ENCODE data around the gene ATP10A. TPM values are rescaled to one million over a fixed set of nuclear protein-coding genes. Genes with fewer than 3 reads are reported as not detected.
"Not testable (repeated sequence)": the region's sequence is repeated elsewhere in the genome, so short reads cannot be mapped to it uniquely, and the experiment has no call there.

The ATP10A gene
- total RNA-seq, 2 donors from 2014 or later, result 15.5 to 15.8 TPM

DNA sequence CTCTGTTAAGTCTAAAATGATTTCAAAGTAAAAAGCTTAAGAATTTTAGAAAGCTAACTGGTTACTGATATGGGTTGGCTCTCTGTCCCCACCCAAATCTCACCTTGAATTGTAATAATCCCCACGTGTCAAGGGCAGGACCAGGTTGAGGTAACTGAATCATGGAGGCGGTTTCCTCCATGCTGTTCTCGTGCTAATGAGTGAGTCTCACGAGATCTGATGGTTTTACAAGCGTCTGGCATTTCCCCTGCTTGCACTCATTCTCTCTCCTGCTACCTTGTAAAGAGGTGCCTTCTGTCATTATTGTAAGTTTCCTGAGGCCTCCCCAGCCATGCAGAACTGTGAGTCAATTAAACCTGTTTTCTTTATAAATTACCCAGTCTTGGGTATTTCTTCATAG is 7.1 kb downstream of the ATP10A start:
- not testable (repeated sequence) for ATAC-seq (replicated peaks); H3K9me3 Mint-ChIP-seq; H3K27me3 Mint-ChIP-seq
- peak overlapping the region; percentile 34 for H3K27ac Mint-ChIP-seq
- H3K36me3 Mint-ChIP-seq (ENCODE audit: low read depth), result peaks cover 57% of the 10 kb centered on the region
- peak overlapping the region; percentile 61 for H3K4me3 Mint-ChIP-seq
- H3K4me1 Mint-ChIP-seq, result peaks cover 60% of the 10 kb centered on the region

DNA sequence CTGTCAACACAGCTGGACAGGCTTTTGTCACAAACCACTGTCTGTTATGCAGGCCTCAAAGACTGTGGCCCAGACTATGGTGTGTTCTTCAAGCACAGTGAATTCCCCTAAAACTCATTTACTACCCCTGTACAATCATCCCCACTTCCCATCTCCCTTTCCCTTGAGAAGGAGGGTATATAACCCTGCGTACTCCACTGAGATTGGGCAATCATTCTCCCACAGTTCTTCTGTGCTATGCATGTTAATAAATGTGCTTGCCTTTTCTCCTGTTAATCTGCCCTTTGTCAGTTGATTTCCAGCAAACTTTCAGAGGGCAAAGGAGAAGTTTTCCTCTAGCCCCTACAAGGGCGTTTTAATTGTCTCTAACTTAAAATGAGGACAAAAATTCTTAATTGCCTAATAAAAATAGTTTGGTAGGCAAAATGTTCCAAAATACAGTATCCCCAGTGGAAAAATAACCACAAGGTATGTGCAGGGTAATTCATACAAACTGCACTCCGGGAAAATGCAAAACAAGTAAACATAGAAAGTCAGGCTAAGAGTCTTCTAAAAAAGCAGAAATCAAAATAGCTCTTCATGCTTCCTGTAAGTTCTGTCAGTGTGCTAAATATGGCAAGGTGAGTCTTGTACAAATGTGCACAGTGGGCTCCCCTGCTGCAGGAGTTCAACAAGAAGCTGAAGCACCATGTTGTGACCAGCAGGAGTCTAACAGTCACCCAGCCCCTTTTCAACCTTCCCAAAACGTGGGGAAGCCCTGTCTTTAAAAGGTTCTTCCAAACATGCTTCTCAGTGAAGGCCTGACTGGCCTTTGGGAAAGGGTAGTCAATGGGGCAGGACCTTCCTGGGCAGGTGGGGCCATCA is 10.2 kb downstream of the ATP10A start:
- peaks cover 68% of the 10 kb centered on the region for H3K4me1 Mint-ChIP-seq
- ATAC-seq (replicated peaks), result no peak
- H3K27ac Mint-ChIP-seq, result peak overlapping the region; percentile 81
- H3K27me3 Mint-ChIP-seq, result no peaks in the 10 kb centered on the region
- no peaks in the 10 kb centered on the region for H3K9me3 Mint-ChIP-seq
- H3K36me3 Mint-ChIP-seq (ENCODE audit: low read depth), result peaks cover 54% of the 10 kb centered on the region
- H3K4me3 Mint-ChIP-seq, result peak overlapping the region; percentile 90

DNA sequence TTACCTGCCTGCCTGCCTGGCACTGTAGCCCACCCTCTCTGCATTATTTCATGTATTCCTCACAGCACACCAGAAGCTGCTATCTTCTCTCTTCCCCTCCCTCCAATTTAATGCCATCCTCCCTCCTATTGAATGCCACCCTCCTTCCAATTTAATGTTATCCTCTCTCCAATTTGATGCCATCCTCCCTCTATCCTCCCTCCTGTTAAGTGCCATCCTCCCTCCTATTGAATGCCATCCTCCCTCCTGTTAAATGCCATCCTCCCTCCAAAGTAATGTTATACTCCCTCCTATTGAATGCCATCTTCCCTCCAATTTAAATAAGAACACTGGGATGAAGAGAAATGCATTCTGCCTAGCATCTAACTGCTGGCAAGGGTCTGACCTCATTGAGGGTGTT is 11.1 kb downstream of the ATP10A start:
- peak overlapping the region; percentile 81 for H3K27ac Mint-ChIP-seq
- peaks cover 68% of the 10 kb centered on the region for H3K4me1 Mint-ChIP-seq
- no peaks in the 10 kb centered on the region for H3K9me3 Mint-ChIP-seq
- peak overlapping the region; percentile 90 for H3K4me3 Mint-ChIP-seq
- peaks cover 48% of the 10 kb centered on the region for H3K36me3 Mint-ChIP-seq (ENCODE audit: low read depth)
- H3K27me3 Mint-ChIP-seq, result no peaks in the 10 kb centered on the region
- no peak for ATAC-seq (replicated peaks)

DNA sequence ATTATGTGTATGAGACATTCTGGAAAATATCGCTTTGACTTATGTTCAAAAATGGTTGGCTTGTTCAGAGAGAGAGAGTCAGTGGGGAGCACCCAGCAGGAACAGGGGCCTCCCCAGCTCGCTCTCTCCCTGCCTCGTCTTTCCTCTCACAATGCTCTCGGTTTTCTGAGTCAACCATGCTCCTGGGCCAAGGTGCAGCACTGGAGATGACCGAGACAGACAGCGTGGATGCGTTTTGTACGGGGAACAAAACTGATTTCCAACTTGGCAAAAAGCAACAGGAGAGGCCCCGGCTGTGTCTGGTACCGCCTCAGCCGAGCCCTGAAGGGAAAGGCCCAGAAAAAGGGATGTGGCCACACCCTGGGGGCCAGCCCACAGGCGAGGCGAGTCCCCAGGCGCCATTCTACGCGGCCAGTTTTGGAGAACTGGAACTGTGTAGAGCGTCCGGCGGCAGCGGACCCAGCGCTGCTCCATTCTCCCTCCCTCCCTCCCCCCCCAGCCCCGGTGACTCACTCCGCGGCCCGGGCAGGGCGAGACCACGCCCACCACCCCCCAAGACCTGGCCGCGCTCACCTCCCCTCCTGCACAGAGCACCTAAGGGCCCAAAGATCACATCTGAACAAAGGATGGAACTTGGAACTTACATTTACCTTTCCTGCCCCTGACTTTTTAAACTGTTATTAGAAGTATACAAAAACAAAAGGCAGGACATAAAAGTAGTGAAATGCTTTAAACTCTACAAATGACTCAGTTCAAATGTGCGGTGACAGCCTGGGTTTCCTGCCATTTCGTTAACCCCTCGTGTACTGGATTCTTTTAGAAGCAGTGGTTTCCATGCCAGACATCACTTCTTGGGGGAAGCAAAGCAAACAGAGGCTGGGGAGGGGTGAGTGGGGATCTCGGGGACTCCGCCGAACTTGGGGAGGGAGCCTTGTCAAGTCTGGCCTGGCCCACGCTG is 12.7 kb downstream of the ATP10A start:
- peaks cover 67% of the 10 kb centered on the region for H3K4me1 Mint-ChIP-seq
- no peaks in the 10 kb centered on the region for H3K9me3 Mint-ChIP-seq
- peak; percentile 90 for ATAC-seq (replicated peaks)
- peak overlapping the region; percentile 90 for H3K4me3 Mint-ChIP-seq
- peak overlapping the region; percentile 99 for H3K27ac Mint-ChIP-seq
- H3K27me3 Mint-ChIP-seq, result no peaks in the 10 kb centered on the region
- peaks cover 39% of the 10 kb centered on the region for H3K36me3 Mint-ChIP-seq (ENCODE audit: low read depth)

DNA sequence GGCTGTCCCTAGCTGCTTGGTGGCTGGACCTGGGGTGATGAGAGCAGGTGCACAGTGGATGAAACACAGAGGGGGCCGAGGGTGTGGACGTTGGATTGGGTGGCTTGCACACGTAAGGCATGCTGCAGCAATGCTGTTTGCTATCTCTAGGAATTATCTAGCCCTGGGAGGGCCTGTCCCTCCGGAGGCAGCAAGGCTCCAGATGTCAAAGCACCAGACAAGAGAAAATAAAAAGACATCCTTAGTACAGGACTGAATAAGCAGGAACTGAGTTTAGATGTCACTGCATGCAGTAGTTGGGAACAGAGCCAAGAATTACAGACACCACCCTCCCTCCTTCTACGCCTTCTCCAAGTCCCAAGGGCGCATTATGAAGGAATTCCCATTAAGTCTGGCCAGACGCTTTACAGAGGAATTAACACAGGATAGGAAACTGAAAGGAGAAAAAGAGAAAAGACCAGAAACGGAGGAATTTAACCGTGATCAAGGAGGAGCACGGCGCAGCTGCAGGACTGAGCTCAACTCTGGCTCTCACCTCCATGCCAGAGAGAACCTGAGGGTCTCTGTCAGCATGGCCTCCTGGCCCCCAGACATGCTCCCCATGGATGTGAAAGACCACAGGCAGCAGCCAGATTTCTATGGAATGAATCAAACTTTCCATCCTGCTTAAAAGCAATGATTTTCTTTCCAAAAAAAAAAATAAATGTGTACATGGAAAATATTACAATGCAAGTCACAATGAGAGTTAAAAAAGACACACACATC is 13.8 kb downstream of the ATP10A start:
- peak; percentile 8 for ATAC-seq (replicated peaks)
- Mint-ChIP-seq H3K4me1 (peaks cover 65% of the 10 kb centered on the region), H3K27ac (peak overlapping the region; percentile 99), H3K9me3 (no peaks in the 10 kb centered on the region), H3K4me3 (peak overlapping the region; percentile 90), H3K27me3 (no peaks in the 10 kb centered on the region), H3K36me3 (ENCODE audit: low read depth) (peaks cover 34% of the 10 kb centered on the region)

DNA sequence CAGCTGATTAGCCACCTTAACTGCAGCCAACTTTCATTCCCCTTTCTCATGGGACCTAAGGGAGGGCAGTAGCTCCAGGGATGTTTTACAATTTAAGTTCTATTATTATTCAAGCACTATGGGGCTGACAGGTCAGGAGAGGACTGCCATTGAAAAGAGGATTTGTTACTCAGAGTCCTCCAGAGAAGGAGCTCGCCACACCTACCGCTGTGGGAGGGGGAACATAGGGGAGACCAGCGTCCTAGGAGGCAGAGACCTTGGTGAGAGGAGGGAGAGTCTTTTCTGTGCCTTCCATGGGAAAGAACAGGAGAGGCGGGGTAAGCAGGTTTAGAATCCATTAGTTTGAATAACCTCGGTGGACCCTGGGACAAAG is 14.4 kb downstream of the ATP10A start:
- no peaks in the 10 kb centered on the region for H3K27me3 Mint-ChIP-seq
- H3K4me1 Mint-ChIP-seq, result peaks cover 64% of the 10 kb centered on the region
- H3K4me3 Mint-ChIP-seq, result peak overlapping the region; percentile 90
- H3K27ac Mint-ChIP-seq, result peak overlapping the region; percentile 99
- ATAC-seq (replicated peaks), result no peak
- no peaks in the 10 kb centered on the region for H3K9me3 Mint-ChIP-seq
- peaks cover 33% of the 10 kb centered on the region for H3K36me3 Mint-ChIP-seq (ENCODE audit: low read depth)

DNA sequence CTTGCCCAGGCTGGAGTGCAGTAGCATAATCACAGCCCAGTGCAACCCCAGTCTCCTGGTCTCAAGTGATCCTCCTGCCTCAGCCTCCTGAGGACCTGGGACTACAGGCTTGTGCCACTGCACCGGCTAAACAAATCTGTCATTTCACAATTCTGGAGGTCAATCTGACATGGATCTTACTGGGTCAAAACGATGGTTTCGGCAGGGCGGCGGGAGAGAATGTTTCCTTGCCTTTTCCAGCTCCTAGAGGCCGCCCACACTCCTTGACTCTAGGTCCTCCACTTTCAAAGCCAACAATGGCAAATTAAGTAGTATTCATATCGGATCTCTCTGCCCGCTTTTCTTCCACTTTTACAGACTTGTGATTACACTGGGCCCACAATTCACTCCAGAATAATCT is 14.8 kb downstream of the ATP10A start:
- Mint-ChIP-seq H3K27me3 (no peaks in the 10 kb centered on the region), H3K9me3 (no peaks in the 10 kb centered on the region), H3K27ac (peak overlapping the region; percentile 99), H3K4me1 (peaks cover 65% of the 10 kb centered on the region), H3K36me3 (ENCODE audit: low read depth) (peaks cover 35% of the 10 kb centered on the region), H3K4me3 (peak overlapping the region; percentile 90)
- ATAC-seq (replicated peaks), result no peak

DNA sequence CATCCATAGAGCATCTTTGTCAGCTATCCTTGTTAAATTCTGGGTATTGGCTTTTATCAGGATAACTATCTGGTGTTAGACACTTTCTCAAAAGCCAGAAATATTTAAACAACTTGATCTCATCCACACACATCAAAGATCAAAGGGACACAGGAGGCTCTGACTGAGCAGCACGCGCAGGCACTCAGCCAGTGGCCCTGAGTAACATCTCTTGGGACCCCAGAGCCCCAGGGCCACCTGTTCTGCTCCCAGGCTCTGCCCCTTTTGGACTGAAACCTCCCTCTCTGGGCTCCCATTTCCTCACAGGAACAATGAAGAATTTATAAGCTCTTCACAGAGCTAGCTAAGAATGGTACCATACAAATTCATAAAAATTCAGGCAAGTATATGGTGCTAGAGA is 16.1 kb downstream of the ATP10A start:
- H3K27ac Mint-ChIP-seq, result peak overlapping the region; percentile 80
- H3K4me1 Mint-ChIP-seq, result peaks cover 52% of the 10 kb centered on the region
- no peaks in the 10 kb centered on the region for H3K9me3 Mint-ChIP-seq
- no peaks in the 10 kb centered on the region for H3K27me3 Mint-ChIP-seq
- peak overlapping the region; percentile 54 for H3K4me3 Mint-ChIP-seq
- H3K36me3 Mint-ChIP-seq (ENCODE audit: low read depth), result peaks cover 28% of the 10 kb centered on the region
- ATAC-seq (replicated peaks), result no peak

DNA sequence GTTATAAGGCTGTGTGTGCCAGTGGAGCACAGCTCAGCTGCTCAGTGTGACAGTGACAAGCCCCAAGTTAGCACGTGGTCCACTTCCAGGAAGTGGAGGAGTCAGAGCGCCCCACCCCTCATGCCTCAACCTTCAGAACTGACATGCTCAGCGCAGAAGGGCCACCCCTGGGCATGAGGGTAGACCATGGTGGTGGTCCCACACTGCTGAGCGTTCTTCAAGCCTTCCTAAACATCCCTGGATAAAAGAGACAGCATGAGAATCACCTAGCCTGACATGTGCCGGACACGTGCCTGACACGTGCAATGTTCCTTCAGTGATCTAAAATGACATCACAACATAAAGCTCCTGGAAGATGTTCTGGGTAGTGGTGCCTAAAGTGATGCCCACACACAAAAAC is 16.8 kb downstream of the ATP10A start:
- H3K4me3 Mint-ChIP-seq, result peak overlapping the region; percentile 54
- no peaks in the 10 kb centered on the region for H3K9me3 Mint-ChIP-seq
- H3K36me3 Mint-ChIP-seq (ENCODE audit: low read depth), result peaks cover 27% of the 10 kb centered on the region
- peaks cover 49% of the 10 kb centered on the region for H3K4me1 Mint-ChIP-seq
- H3K27me3 Mint-ChIP-seq, result no peaks in the 10 kb centered on the region
- peak overlapping the region; percentile 80 for H3K27ac Mint-ChIP-seq
- no peak for ATAC-seq (replicated peaks)

DNA sequence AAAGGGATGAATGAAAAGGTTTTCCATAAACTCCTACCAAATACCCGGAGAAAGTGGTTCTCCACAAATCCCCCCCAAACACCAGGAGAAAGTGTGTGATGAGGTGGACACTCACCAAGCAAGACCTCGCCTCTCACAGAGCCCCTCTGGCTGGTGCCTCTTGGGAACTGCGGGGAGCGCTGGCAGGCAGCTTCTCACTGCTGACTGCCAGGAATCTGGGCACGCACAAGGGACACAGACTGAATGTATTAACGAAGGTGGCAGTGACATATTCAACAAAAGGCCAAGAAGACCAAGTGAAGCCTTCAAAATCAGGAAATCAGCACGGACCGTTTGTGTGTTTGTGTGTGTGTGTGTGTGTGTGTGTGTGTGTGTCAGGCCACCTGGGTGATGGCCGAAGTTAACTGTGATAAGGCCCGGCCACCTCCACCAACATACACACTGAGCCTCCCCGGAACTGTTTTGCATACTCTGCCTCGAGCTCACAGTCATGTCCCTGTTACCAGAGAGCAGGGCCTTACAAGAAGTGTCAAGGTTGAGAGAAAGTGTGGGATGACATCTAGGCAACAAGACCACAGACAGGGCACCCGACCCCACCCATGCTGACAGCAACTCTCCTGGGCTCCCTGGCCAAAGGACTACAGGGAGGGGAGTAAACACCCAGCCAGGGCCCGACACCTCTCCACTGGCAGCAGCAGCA is 18.0 kb downstream of the ATP10A start:
- Mint-ChIP-seq H3K4me1 (peaks cover 43% of the 10 kb centered on the region), H3K9me3 (no peaks in the 10 kb centered on the region), H3K27ac (peak overlapping the region; percentile 80), H3K4me3 (peak overlapping the region; percentile 54), H3K27me3 (no peaks in the 10 kb centered on the region), H3K36me3 (ENCODE audit: low read depth) (peaks cover 27% of the 10 kb centered on the region)
- no peak for ATAC-seq (replicated peaks)

DNA sequence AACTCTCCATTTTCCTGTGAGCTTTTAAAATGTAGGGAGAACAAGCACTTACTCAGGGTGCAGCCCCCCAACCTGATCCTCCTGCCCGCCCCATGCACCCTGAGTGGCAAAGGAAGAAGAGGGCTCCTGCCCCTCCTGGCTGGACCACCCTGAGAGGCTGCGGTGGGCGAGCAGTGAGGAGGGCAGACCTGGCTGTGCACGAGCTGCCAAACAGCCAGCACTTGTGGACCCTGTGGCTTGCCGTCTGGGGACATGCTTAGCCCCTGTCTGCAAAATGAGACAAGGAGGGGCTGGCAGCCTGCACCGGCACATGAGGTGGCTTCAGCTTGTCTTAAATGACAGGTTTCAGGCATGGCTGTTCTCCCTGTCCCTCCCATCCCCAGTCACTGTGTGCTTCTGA is 18.6 kb downstream of the ATP10A start:
- H3K4me1 Mint-ChIP-seq, result peaks cover 42% of the 10 kb centered on the region
- H3K27ac Mint-ChIP-seq, result no peak overlapping the region
- no peak for ATAC-seq (replicated peaks)
- no peaks in the 10 kb centered on the region for H3K27me3 Mint-ChIP-seq
- peaks cover 21% of the 10 kb centered on the region for H3K36me3 Mint-ChIP-seq (ENCODE audit: low read depth)
- H3K4me3 Mint-ChIP-seq, result no peak overlapping the region
- H3K9me3 Mint-ChIP-seq, result no peaks in the 10 kb centered on the region

DNA sequence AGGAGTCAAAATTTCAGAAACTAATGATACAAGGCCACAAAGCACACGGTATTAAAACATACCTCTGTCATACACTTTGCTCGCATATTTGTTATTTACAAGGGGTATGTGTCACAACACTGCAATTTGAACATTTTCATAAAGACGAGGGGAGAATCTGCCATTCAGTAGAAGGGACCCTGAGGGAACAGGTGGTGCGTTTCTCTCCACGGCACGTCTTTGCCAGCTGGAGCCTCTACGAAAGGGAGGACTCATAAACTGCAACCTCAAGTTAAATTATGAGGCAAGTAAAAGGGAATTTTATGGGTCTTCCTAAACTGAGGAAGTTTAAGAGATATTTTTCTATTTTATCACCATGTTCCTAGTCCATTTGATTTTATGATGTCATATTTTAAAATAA is 19.1 kb downstream of the ATP10A start:
- Mint-ChIP-seq H3K27ac (peak overlapping the region; percentile 30), H3K27me3 (no peaks in the 10 kb centered on the region), H3K4me1 (peaks cover 37% of the 10 kb centered on the region), H3K4me3 (no peak overlapping the region), H3K9me3 (no peaks in the 10 kb centered on the region), H3K36me3 (ENCODE audit: low read depth) (peaks cover 16% of the 10 kb centered on the region)
- ATAC-seq (replicated peaks), result no peak

DNA sequence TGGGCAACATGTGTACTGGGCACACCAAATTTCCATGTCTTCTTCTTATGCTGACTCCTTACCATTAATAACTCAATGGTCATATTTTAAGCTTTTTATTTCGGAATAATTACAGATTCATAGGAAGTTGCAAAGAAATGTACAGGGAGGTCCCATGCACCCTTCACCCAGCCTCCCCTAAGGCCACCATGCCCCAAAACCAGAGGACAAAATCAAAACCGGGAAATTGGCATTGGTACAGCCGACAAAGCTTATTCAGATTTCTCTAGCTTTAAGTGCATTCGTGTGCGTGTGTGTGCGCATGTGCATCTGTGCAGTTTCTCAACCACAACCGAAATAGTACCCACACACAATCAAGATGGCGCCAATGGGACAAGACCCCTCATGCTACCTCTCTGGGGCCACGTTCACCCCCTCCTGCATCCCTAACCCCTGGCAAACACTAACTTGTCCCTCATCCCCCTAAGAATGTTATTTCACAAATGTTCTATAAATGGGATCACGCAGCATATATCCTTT is 23.4 kb downstream of the ATP10A start:
- Mint-ChIP-seq H3K4me3 (no peak overlapping the region), H3K4me1 (peaks cover 26% of the 10 kb centered on the region)
- no peak for ATAC-seq (replicated peaks)

More for the DNA sequence above, 23.4 kb downstream of the ATP10A start:
- H3K27ac Mint-ChIP-seq, result no peak overlapping the region
- H3K9me3 Mint-ChIP-seq, result no peaks in the 10 kb centered on the region
- no peaks in the 10 kb centered on the region for H3K27me3 Mint-ChIP-seq
- peaks cover 5% of the 10 kb centered on the region for H3K36me3 Mint-ChIP-seq (ENCODE audit: low read depth)
